Measurements from ENCODE around the gene TDRD12. TPM values are rescaled to one million over a fixed set of nuclear protein-coding genes. Genes with fewer than 3 reads are reported as not detected.

TDRD12 gene
- total RNA-seq, 1 experiment from 2014 or later, result 1.3 TPM

GRCh38 chr19:32673573-32673972 lies 46.0 kb upstream of the TDRD12 start:
- no peak for TF ChIP-seq CTCF (conservative IDR thresholded peaks at IDR 0.05)
- Histone ChIP-seq H2AFZ (ENCODE audit: low read length) (no peak overlapping the region), H4K5ac (ENCODE audit: insufficient read length, low read depth, low read length) (no peak overlapping the region), H2BK5ac (ENCODE audit: insufficient read length, low read length) (no peak overlapping the region), H2BK20ac (ENCODE audit: low read depth, low read length, poor library complexity, severe bottlenecking) (no peak overlapping the region), H2BK15ac (ENCODE audit: low read depth, low read length) (no peak overlapping the region), H3K23me2 (ENCODE audit: insufficient read length, low read depth, low read length, poor library complexity, severe bottlenecking) (peaks cover 9% of the 10 kb centered on the region), H3K27me3 (ENCODE audit: insufficient read depth, low read length) (peaks cover 18% of the 10 kb centered on the region; the same call in 1 of the 2 replicates), H3K27ac (ENCODE audit: insufficient read length, low read depth, low read length) (no peak overlapping the region), H3K23ac (ENCODE audit: insufficient read length, low read depth, low read length) (no peak overlapping the region), H3K79me1 (ENCODE audit: insufficient read depth, low read depth, low read length, poor library complexity, severe bottlenecking) (peaks cover 10% of the 10 kb centered on the region), H3K4me1 (ENCODE audit: insufficient read depth, low read length) (no peaks in the 10 kb centered on the region), H2BK12ac (ENCODE audit: insufficient read length, low read depth, low read length) (no peak overlapping the region), H4K91ac (ENCODE audit: insufficient read length, low read depth, low read length) (no peak overlapping the region), H3K14ac (ENCODE audit: insufficient read depth, low read length) (no peak overlapping the region), H3T11ph (ENCODE audit: low read length) (no peak overlapping the region), H2BK120ac (ENCODE audit: low read depth, low read length, poor library complexity, severe bottlenecking) (no peak overlapping the region), H3K18ac (ENCODE audit: insufficient read length, low read depth, low read length) (no peak overlapping the region), H2AK5ac (ENCODE audit: insufficient read length, low read length) (no peak overlapping the region), H3K9me3 (ENCODE audit: control insufficient read depth, low read depth, low read length) (no peaks in the 10 kb centered on the region), H3K56ac (ENCODE audit: insufficient read length, low read depth, low read length) (no peak overlapping the region), H3K4ac (ENCODE audit: low read depth, low read length) (no peak overlapping the region), H3K79me2 (ENCODE audit: insufficient read depth, low read length) (peaks cover 19% of the 10 kb centered on the region; the same call in 1 of the 2 replicates), H4K8ac (replicated peaks; ENCODE audit: insufficient read length, low read depth, low read length) (no peak overlapping the region), H3K9ac (ENCODE audit: extremely low read depth, insufficient read length, low read length) (no peak overlapping the region), H4K20me1 (ENCODE audit: control insufficient read depth, insufficient read depth, insufficient read length) (no peaks in the 10 kb centered on the region), H3K4me2 (ENCODE audit: insufficient read depth, insufficient read length, low read length) (peak overlapping the region; percentile 92)
- Mint-ChIP-seq H3K36me3 (ENCODE audit: insufficient read depth in 1 of 3, low read depth in 3 of 3) (peaks cover 0 to 5% (median 5%) of the 10 kb centered on the region in 3 experiments; a peak in 2 of 7 replicates), H3K27ac (no peak overlapping the region), H3K4me1 (peaks cover 28 to 29% of the 10 kb centered on the region in 2 experiments), H3K4me3 (peak overlapping the region; percentile 89 to 97), H3K9me3 (peaks cover 0 to 1% of the 10 kb centered on the region in 2 experiments; a peak in 3 of 5 replicates), H3K27me3 (ENCODE audit: low read depth) (peaks cover 33% of the 10 kb centered on the region)
- DNase-seq, result no peak
- no CpG with 5 or more reads among the region's 10 CpGs for WGBS (ENCODE audit: extremely low coverage, insufficient read length, low lambda C conversion rate)

Measured in H9 (cell line).